ENCODE measurements around the gene MAGI2. TPM values are rescaled to one million over a fixed set of nuclear protein-coding genes. Genes with fewer than 3 reads are reported as not detected.

MAGI2 gene
- total RNA-seq, 1 experiment from 2014 or later, result 0.22 TPM

DNA sequence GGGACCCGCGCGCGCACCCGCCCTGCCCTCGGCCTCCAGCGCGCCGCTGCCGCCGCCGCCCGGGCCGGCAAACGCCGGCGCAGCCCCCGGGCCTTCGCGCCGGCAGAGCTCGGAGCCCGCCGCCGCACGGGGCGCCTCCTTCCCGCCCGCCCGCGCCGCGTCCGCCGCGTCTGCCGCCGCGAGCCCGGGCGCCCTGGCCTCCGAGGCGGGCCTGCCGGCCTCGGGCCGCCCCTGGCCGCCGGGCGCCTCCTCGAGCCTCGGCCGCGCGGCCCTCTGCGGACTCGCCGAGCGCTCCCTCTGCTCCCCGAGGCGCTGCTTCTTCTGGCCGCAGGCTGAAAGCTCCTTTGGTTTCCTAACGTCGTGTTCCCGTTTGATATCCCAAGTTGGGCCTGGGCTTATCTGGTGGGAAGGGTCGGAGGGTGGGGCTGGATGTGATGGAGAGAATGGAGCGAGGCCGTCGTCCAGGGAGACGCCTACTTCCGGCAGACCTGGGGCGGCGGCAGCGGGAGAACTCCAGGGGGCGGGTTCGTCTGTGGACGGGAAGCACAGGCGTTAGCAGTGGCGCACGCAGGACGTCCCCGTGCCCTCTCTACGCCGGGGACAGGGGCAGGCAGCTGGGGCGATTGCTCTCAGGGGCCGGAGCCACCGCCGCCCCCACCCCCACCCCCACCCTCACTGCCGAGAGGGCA is 1433.9 kb downstream of the MAGI2 start (continued):
- TF ChIP-seq, protein P1, sequence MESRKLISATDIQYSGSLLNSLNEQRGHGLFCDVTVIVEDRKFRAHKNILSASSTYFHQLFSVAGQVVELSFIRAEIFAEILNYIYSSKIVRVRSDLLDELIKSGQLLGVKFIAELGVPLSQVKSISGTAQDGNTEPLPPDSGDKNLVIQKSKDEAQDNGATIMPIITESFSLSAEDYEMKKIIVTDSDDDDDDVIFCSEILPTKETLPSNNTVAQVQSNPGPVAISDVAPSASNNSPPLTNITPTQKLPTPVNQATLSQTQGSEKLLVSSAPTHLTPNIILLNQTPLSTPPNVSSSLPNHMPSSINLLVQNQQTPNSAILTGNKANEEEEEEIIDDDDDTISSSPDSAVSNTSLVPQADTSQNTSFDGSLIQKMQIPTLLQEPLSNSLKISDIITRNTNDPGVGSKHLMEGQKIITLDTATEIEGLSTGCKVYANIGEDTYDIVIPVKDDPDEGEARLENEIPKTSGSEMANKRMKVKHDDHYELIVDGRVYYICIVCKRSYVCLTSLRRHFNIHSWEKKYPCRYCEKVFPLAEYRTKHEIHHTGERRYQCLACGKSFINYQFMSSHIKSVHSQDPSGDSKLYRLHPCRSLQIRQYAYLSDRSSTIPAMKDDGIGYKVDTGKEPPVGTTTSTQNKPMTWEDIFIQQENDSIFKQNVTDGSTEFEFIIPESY (IDR thresholded peaks at IDR 0.05; ENCODE audit: extremely low read depth, insufficient replicate concordance, low read length), result no peak
- TF ChIP-seq EZH2 (IDR thresholded peaks at IDR 0.05) (no peak), POLR2AphosphoS5 (IDR thresholded peaks at IDR 0.05; ENCODE audit: low read depth, low read length) (peak; percentile 59)

DNA sequence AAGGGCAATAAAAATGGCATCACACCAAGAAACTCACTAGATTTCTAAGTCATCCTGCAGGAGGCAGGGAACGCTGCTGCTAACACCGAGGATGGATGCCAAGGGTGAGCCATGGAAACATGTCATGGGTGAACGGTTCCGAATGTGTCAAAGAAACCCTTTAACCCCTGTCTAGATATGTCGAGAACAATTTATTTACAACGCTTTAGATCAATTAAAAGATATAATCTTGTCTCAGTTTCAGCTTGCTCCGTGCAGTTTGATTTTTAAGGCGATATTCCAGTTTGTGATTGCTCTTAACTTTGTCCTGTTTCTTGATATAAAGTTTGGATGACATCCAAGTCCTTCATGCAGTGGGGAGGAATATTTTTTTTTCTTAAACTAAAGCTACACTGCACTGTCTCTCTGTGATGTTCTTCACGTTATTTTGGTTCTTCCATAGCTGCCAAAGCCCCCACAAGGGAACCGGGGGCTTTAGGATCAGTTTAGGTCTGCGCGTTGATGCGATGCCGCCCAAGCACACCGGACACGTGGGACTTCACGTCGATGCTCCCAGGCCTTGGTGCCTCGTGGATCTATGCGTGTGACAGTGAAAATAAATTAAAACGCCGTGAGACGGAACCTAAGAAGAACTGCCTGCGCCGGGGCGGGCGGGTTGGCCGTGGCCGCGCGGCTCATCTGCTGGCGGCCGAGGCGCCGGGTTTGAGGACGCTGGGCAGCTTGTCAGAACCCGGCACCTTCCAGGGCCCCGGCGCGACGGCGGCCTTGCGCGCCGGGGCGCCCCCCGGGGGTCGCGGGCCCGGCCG is 1434.6 kb downstream of the MAGI2 start:
- Histone ChIP-seq H4K20me1 (ENCODE audit: insufficient read depth) (no peaks in the 10 kb centered on the region), H3K9me2 (ENCODE audit: insufficient read depth) (no peaks in the 10 kb centered on the region), H3K4me3 (replicated peaks in 1 of 2; ENCODE audit: low read depth in 1 of 2, low read length in 2 of 2) (peak overlapping the region in 1 of 2 experiments; percentile 11; a peak in 2 of 4 replicates), H3K36me3 (ENCODE audit: control insufficient read depth in 1 of 2, insufficient read depth in 2 of 2, low read length in 2 of 2) (no peaks in the 10 kb centered on the region), H2AFZ (ENCODE audit: low read depth, low read length, poor library complexity, severe bottlenecking) (no peak overlapping the region), H3K79me2 (ENCODE audit: insufficient read depth, low read length) (no peaks in the 10 kb centered on the region), H3K4me2 (ENCODE audit: low read length) (peak overlapping the region; percentile 43), H3K9ac (ENCODE audit: low read length) (no peak overlapping the region), H3K4me1 (ENCODE audit: control insufficient read depth in 1 of 2, insufficient read depth in 2 of 2, low read length in 2 of 2) (peaks cover 0 to 8% of the 10 kb centered on the region in 2 experiments; a peak in 3 of 4 replicates), H3K27me3 (ENCODE audit: insufficient read depth, low read length) (peaks cover 5% of the 10 kb centered on the region; the same call in 1 of the 2 replicates), H3K9me3 (ENCODE audit: control insufficient read depth in 1 of 2, insufficient read depth in 1 of 2, low read depth in 1 of 2, low read length in 2 of 2) (no peaks in the 10 kb centered on the region), H3K27ac (ENCODE audit: low read depth, low read length) (no peak overlapping the region)
- TSS peak; percentile 66 for BruUV-seq (replicated peaks)
- ATAC-seq (no peak), DNase-seq (ENCODE audit: low read depth, low spot score) (no peak)
- intact Hi-C loops (cut with micrococcal nuclease), result no loop called here
- TF ChIP-seq CBX3 (IDR thresholded peaks at IDR 0.05; ENCODE audit: low read depth) (no peak), YY1 (IDR thresholded peaks at IDR 0.05; ENCODE audit: extremely low read depth, insufficient replicate concordance, low read depth, low read length) (no peak), JUND (IDR thresholded peaks at IDR 0.05) (no peak), SP1 (IDR thresholded peaks at IDR 0.05; ENCODE audit: low read depth) (no peak), FOSL1 (IDR thresholded peaks at IDR 0.05; ENCODE audit: low read depth) (no peak), POLR2A (IDR thresholded peaks at IDR 0.05; ENCODE audit: borderline replicate concordance, extremely low read depth, insufficient read depth, insufficient read length) (no peak), EZH2 (IDR thresholded peaks at IDR 0.05) (no peak), SIN3A (IDR thresholded peaks at IDR 0.05; ENCODE audit: low read depth) (no peak), ZNF274 (IDR thresholded peaks at IDR 0.05; ENCODE audit: low read depth, low read length) (no peak), RAD21 (IDR thresholded peaks at IDR 0.05; ENCODE audit: low read depth) (no peak), SRF (IDR thresholded peaks at IDR 0.05; ENCODE audit: low read depth) (no peak)
- TF ChIP-seq, protein P1 (IDR thresholded peaks at IDR 0.05; ENCODE audit: extremely low read depth, insufficient replicate concordance, low read length), result no peak
- TF ChIP-seq, protein P2, sequence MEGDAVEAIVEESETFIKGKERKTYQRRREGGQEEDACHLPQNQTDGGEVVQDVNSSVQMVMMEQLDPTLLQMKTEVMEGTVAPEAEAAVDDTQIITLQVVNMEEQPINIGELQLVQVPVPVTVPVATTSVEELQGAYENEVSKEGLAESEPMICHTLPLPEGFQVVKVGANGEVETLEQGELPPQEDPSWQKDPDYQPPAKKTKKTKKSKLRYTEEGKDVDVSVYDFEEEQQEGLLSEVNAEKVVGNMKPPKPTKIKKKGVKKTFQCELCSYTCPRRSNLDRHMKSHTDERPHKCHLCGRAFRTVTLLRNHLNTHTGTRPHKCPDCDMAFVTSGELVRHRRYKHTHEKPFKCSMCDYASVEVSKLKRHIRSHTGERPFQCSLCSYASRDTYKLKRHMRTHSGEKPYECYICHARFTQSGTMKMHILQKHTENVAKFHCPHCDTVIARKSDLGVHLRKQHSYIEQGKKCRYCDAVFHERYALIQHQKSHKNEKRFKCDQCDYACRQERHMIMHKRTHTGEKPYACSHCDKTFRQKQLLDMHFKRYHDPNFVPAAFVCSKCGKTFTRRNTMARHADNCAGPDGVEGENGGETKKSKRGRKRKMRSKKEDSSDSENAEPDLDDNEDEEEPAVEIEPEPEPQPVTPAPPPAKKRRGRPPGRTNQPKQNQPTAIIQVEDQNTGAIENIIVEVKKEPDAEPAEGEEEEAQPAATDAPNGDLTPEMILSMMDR (IDR thresholded peaks at IDR 0.05 in 2 of 3, conservative IDR thresholded peaks at IDR 0.05 in 1 of 3; ENCODE audit: borderline replicate concordance in 1 of 3, insufficient read depth in 1 of 3, low read depth in 2 of 3, low read length in 2 of 3), result no peak
- POLR2A ChIA-PET, result no interaction called here
- CTCF ChIA-PET, result no interaction called here
- RAD21 ChIA-PET (ENCODE audit: low non-redundant PET in 1 of 2, low total read pairs in 2 of 2, uncharacterized antibody in 2 of 2, unreplicated experiment in 2 of 2), result no interaction called here
